ENCODE results near the gene RAET1G.
"Not testable (repeated sequence)": the region's sequence is repeated elsewhere in the genome, so short reads cannot be mapped to it uniquely, and the experiment has no call there.

Gene RAET1G

GRCh38 chr6:149953390-149953789, 30.5 kb upstream of the RAET1G start:
- DNase-seq: not testable (repeated sequence)

DNA sequence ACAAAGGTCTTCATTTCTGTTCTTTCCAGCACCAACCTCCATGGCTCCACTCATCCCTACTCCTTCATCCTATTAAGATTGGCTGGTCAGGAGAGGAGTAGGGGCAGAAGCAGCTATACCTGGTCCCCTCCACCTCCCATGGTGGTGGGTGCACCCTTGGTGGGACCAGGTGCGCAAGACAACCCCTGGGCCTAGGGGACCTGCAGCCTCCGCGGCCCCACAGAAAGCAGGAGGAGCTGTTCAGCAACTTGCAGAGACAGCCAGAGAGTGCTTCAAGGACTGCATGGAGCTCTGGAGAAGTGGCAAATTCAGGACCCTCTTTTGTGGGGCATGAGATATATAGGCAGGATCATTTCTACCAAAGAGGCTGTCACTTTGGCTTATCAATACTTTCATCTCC, 28.7 kb upstream of the RAET1G start:
- no peak for DNase-seq

DNA sequence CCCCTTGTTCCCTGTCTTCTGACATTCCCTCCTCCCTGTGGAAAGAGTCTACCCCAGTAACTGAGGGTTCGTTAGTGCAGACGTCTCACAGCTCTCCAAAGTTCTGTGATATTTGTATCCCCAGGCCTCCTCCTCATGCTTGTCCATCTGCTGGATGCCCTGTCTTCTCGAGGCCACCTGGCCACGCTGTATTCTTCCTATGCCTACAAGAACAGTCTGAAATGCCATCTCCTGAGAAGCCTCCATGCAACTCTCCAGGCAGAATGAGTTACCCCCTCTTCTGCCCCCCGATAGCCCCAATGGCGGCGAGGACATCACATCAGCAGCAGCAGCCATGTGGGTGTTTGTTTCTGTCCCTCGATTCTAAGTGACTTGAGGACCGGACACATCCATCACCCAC, 28.2 kb upstream of the RAET1G start:
- DNase-seq: no peak

GRCh38 chr6:149950423-149950822, 27.5 kb upstream of the RAET1G start:
- DNase-seq: no peak

GRCh38 chr6:149948616-149949015, 25.7 kb upstream of the RAET1G start:
- DNase-seq: no peak

DNA sequence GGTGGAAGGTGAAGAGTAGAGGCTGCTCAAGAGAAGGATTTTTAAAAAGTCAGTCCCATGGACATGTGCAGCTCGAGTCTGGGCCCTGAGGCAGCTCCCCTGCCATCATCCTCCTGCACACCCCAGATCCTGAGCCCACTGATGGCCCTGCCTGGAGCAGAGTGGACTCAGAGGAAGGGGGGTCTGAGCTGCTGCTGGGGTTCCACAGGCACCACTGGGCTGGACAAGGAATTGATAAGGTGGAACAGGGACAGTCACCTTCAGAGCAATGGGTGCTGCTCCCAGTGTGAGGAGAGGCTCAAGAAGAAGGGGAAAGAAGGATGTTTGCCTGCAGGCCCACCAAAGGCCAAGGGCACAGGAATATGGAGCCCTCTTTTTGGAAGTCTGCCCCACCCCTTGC, 25.1 kb upstream of the RAET1G start:
- DNase-seq: no peak

DNA sequence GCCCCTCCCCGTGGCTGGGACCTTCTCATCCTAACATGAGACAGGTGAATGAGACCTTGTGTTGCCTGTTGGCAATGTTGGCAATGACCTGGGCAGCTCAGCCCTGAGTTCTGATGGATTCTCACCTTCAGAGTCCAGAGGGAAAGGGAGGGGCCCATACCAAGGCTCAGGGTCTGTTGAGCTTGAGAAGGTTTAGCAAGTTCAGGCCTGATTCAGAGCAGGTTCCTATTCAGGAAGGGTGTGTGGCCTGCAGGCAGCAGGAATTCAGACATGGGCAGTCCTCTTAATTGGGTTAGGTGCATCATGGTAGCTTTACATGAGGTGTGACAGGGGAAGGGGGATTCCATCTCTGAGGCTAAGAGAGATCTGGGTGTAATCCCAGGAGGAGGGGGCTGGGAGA, 24.6 kb upstream of the RAET1G start:
- DNase-seq: not testable (repeated sequence)

GRCh38 chr6:149946631-149947030, 23.7 kb upstream of the RAET1G start:
- not testable (repeated sequence) for DNase-seq

DNA sequence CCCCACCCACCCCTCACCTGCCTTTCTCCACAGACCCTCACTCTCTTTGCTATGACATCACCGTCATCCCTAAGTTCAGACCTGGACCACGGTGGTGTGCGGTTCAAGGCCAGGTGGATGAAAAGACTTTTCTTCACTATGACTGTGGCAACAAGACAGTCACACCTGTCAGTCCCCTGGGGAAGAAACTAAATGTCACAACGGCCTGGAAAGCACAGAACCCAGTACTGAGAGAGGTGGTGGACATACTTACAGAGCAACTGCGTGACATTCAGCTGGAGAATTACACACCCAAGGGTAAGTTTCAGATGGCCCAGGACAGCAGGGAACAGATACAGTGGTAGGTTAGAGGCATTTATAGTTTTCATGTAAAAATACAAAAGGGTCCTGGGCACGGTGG, 22.4 kb upstream of the RAET1G start:
- not testable (repeated sequence) for DNase-seq

DNA sequence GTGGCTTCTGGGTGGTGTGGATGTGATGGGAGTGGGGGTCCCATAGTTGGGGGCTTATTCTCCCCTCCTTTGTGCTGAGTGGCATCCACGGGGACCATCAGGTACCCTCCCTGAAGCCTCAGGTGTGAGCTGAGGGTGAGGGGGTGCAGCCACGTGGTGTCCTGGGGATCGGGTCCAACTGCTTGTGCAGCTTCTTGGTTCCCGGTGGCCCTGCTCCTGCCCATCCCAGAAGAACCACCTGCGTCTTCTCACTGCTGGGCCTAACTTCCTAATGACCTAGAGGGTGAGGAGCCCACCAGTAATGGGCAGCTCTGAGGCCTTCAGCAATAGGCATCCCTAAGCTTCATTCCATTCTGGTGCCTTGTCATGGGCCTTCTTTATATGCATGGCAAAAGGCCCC, 20.4 kb upstream of the RAET1G start:
- not testable (repeated sequence) for DNase-seq

DNA sequence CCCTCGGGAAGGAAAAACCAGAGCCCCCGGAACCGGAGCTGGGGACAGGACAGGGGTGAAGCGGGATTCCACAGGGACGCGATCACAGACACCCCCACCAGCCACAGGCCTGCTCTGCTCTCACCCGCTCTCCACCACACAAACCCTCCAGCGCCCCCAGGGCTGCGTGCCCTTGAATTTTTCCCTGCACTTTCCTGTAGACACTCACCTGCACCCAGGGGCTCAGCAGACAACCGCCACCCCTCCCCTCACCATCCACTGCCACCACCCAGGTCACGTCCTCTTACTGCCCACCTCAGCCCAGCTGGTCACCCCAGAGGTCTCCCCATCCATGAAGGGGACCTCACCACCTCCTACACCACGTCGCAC, 19.5 kb upstream of the RAET1G start:
- no peak for DNase-seq

- peak; percentile 95 for DNase-seq
These were observed 18.9 kb upstream of the RAET1G start, which contains the start of gene ULBP2 for GRCh38 chr6:149941583-149942460. TSS of gene ULBP2 (plus strand) at chr6:149942014. CDS start at chr6:149942073, 59 bp downstream.

- no peak for DNase-seq
These were observed 17.7 kb upstream of the RAET1G start for GRCh38 chr6:149940672-149940982.

DNA sequence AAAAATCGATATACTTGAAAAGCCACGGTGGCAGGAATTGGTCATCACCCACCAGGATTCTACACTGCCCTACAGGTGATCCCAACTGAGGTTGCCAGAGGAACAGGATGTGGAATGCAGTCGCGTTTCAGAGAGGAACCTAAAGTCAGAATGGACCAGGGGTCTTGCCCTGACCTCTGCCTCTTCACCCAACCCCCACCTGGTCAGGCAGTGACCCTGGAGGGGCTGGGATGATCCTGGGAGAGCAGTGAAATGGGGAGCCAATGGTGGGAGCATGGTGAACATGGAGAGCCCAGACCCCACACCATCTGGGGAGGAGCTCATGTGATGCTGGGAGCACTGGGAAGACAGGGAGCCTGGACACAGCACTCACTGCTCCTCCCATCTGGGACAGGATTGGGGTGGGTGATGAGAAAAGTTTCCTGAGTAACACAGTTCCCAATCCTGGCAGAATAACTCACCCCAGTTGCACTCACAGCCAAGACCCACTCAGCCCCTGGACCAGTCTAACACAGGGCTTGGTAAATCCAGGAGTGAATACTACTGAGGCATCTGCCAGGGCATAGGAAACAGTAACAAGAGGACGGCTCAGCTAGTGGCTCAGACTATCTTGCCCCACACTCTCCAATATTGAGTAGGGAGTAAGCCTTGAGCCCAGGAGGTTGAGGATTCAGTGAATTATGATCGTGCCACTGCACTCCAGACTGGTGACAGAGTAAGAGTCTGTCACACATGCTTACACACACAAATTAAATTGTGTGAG, 17.2 kb upstream of the RAET1G start:
- no peak for DNase-seq

DNA sequence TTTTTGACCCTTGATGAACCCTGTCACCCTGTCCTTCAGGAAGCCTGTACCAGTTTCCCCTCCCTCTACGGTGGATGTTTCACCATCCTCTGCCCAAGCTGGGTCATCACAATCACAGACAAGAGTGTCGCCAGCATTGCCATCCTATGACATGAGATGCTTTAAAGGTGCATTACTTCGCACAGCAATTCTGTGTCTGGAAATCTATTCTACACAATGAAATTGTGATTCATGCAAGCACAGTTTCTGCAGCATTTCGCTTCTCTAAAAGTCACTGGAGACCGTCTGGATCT, 16.4 kb upstream of the RAET1G start:
- no peak for DNase-seq

- peak; percentile 71 for DNase-seq
These were observed 15.8 kb upstream of the RAET1G start for GRCh38 chr6:149938571-149939355.

DNA sequence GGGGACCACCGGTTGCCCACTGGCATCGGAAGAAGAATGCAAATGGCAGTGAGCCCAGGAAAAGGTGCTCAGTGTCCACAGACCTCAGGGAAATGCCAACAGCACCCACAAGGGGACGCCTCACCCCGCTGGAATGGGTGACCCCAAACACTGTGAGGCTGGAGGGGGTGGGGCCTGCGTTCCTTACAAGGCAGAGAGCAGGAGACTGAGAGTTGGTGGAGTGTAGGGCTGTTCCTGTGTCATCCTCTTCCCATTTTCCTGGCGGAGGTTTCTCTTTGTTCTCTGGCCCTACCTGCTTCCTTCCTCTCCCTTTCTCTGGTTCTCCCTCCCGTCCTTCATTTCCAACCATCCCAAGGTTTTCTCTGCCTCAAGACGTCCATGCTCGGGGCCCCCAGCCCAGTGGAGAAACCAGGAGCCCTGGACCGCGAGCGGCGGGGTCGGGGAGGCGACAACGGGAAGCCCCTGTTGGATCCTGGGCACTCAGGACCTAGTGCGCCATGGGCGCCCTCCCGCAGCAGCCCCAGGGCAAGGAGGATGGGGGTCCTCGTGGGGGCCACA, 15.2 kb upstream of the RAET1G start:
- not testable (repeated sequence) for DNase-seq

GRCh38 chr6:149936743-149937142, 13.8 kb upstream of the RAET1G start:
- DNase-seq: no peak

DNA sequence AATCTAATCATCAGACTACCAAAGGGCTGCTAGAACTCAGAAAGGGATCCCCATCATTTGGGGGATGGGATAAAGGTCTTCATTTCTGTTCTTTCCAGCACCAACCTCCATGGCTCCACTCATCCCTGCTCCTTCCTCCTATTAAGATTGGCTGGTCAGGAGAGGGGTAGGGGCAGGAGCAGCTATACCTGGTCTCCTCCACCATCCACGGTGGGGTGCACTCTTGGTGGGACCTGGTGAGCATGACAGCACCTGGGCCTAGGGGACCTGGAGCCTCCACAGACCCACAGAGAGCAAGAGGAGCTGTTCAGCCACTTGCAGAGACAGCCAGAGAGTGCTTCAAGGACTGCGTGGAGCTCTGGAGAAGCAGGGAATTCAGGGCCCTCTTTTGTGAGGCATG, 12.7 kb upstream of the RAET1G start:
- peak; percentile 10 for DNase-seq

DNA sequence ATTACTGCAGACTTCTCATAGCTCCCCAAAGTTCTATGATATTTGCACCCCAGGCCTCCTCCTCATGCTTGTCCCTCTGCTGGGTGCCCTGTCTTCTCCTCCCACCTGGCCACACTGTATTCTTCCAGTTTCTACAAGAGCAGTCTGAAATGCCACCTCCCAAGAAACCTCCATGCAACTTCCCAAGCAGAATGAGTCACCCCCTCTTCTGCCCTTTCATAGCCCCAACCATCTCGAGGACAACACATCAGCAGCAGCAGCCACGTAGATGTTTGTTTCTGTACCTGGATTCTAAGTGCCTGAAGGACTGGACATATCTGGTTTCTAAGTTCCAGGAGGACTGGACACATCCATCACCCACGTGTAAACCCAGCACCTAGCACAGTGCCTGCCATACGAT, 12.3 kb upstream of the RAET1G start:
- DNase-seq: peak; percentile 6

- peak; percentile 63 for DNase-seq
These were observed 11.6 kb upstream of the RAET1G start for GRCh38 chr6:149934249-149935156.

DNA sequence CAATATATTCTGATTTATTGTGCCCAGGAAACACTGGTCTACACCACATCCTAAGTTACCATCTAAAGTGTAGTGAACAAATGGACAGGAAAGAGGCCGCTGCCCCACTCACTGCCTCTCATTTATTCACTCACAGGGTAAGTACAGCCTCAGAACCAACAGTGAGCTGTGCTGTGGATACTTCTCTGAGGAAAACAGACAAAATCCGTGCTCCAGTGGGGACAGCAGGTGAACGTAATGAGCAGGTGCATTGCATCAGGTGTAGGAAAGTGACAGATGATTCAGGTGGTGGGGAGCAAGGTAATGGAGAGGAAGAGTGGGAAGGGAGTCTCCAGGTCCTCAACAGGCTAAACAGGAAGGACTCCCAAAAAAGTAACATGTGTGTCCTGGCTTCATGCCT, 10.5 kb upstream of the RAET1G start:
- no peak for DNase-seq
